Stimulated activated CD4-positive, alpha-beta T cell treated with anti-CD3 and anti-CD28 coated beads, Interleukin-1b, Interleukin-23, amount 100 ng/mL, for 1 hour (primary cell): ENCODE measurements around the gene CRYM.
"Not testable (repeated sequence)": the region's sequence is repeated elsewhere in the genome, so short reads cannot be mapped to it uniquely, and the experiment has no call there.

ENCODE experiments used
- DNase-seq, 2 donors: peaks; one replicate each; pipeline ENCODE4 v3.0.0-alpha.2; 2020; ENCODE audit warnings: low read depth in 2 of 2

The CRYM gene

GRCh38 chr16:21279501-21279900 lies 1.4 kb upstream of the CRYM start:
- no peak for DNase-seq

GRCh38 chr16:21277045-21277926 lies 804 bp downstream of the CRYM start:
- DNase-seq: no peak

GRCh38 chr16:21276090-21276489 lies 2.0 kb downstream of the CRYM start:
- DNase-seq: no peak

DNA sequence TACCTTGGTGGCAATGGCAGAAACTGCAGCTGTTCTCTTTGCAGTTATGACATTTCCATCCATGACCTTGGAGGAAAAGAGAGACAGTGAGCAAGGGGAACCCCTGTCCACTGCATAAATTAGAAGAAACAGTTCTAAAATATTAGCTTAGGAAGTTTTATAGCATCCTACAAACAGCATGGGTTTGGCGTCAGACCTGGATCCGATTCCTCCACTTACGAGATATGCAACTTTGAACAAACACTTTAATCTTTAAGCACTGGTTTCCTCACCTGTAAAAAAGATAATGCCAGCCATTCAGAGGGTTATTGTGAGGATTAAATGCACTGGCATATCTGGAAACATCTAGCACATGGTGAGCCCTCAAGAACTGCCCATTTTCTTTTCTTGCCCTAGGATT lies 2.6 kb downstream of the CRYM start:
- DNase-seq: no peak

GRCh38 chr16:21274172-21274726 lies 3.8 kb downstream of the CRYM start:
- no peak for DNase-seq

DNA sequence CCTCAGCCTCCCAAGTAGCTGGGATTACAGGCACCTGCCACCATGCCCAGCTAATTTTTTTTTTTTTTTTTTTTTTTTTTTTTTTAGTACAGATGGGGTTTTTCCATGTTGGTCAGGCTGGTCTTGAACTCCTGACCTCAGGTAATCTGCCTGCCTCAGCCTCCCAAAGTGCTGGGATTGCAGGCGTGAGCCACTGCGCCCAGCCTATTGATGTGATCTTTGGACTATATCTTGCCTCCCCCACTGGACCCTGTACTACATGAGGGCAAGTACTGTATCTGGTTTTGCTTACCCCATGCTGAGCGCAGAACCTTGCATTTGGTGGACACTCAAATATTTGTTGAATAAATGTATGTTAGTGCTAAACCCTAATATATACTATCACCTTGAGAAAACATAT lies 5.3 kb downstream of the CRYM start:
- DNase-seq: not testable (repeated sequence)

GRCh38 chr16:21272253-21272652 lies 5.8 kb downstream of the CRYM start:
- DNase-seq: no peak

DNA sequence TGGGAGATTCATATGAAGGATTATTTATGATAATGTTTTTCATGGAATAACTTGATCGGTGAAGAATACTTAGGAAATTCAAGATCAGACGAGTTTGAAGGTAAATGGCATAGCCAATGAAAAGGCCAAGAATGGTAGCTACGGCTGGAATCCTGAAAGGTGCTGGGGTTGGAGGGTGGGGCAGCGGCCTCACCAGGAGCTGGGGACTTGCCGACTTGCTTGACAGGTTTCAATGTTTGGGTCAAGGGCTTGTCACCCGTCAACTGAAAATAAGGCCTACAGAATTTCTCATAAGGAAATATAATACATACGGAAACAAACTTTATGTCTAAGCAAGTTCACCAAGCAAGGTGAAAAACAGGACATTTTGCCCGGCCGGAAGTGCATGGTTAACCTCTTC lies 9.9 kb downstream of the CRYM start:
- DNase-seq: no peak

DNA sequence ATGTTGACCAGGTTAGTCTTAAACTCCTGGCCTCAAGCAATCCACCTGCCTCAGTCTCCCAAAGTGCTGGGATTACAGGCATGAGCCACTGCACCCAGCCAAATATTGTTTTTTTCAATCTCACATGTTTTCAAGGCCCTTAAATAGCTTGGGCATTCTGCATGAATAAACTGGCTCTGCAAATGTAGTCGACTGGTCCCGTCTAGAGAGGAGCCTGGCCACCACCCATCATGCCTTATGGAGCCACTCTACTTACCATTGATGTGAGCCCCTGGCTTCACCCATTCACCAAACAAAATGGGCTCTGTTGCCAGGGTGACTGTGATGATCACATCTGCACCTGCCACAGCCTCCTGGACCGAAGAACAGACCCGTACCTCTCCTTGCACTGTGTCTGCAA lies 10.8 kb downstream of the CRYM start:
- no peak for DNase-seq

DNA sequence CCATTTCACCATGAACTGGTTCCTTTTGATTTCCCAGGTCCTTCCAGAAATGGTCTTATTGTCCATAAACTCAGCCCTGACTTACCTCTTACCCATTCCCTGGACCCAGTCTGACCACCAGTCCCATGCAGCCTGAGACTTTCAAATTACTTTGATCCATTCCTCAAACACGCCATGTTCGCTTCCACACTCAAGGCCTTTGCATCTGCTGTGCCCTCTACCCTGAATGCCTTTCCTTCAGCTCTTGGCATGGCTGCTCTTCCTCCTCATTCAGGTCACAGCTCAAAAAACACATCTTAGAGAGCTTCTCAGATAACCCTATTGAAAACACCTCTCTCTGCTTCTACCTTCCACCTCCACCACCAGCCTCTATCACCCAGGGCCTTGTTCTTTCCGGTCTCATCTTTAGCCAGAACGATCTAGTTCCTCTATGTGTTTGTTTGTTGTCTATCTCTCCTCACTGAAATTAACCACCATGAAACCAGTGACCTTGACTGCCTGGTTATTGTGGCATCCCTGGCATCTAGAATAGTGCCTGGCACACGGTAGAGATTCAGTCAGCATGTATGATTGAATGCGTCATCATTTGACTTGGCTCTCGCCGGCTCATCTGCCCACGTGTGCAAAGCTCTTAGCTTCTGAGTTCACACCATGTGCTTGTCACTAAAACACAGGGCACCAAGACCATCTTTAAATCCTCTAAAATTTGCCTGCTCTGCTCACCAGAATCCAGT lies 12.8 kb downstream of the CRYM start:
- no peak for DNase-seq

GRCh38 chr16:21264571-21265036 lies 13.5 kb downstream of the CRYM start:
- no peak for DNase-seq

GRCh38 chr16:21263640-21264570 lies 14.2 kb downstream of the CRYM start:
- no peak for DNase-seq

GRCh38 chr16:21262779-21263639 lies 15.1 kb downstream of the CRYM start:
- DNase-seq: no peak

GRCh38 chr16:21260870-21261791 lies 17.0 kb downstream of the CRYM start:
- DNase-seq: no peak

DNA sequence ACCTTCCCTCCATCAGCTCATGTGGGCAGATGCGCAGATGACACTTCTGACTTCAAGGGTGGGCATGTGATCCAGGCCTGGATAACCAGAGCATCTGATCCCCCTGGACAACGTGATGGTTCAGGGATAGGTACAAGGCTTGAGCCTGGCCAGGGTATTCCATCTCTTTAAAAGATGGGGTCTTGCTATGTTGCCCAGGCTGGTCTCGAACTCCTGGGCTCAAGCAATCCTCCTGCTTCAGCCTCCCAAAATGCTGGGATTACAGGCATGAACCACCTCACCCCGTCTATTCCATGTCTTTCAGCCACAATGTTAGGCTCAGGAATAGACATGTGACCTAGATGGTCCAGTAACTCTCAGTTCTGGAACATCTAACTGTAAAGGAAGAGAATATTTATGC lies 20.8 kb downstream of the CRYM start:
- DNase-seq: no peak

GRCh38 chr16:21256636-21257035 lies 21.5 kb downstream of the CRYM start:
- DNase-seq: no peak

- DNase-seq: no peak
These were observed 24.6 kb downstream of the CRYM start for GRCh38 chr16:21253470-21253869.

- no peak for DNase-seq
These were observed 27.8 kb downstream of the CRYM start for GRCh38 chr16:21250072-21250923.

DNA sequence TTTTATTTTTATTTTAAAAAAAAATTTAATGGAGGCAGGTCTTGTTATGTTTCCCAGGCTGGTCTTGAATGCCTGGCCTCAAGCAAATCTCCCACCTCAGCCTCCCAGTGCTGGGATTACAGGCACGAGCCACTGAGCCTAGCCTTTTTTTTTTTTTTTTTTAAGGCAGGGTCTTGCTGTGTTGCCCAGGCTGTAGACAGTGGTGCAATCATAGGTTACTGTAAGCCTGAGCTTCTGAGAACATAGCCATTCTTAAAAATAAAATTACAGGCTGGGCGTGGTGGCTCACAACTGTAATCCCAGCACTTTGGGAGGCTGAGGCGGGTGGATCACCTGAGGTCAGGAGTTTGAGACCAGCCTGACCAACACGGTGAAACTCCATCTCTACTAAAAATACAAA lies 29.9 kb downstream of the CRYM start:
- DNase-seq: not testable (repeated sequence)
